ENCODE results near the gene USP44. TPM values are rescaled to one million over a fixed set of nuclear protein-coding genes. Genes with fewer than 3 reads are reported as not detected.

Gene USP44
- total RNA-seq, 1 donor: 5.2 TPM

- no peak for DNase-seq (ENCODE audit: low read depth)
- no peak for TF ChIP-seq CTCF (IDR thresholded peaks at IDR 0.05; ENCODE audit: insufficient read depth, low read depth, low read length)
- H3K4me3 ChIP-seq (ENCODE audit: low read depth, low read length): no peak overlapping the region
Observed at GRCh38 chr12:95470300-95470699, 81.0 kb downstream of the USP44 start.

Other genes with a start within 250 kb of the USP44 start
- gene METAP2, start 77.3 kb downstream of the USP44 start, total RNA-seq: 53.8 and 66.5 TPM in 2 replicates
- 51.9 and 135 TPM in 2 replicates for gene NTN4, start 239.3 kb upstream of the USP44 start, total RNA-seq